ENCODE data around the gene CRAMP1.

GRCh38 chr16:1709356-1709755 lies 97.2 kb downstream of the CRAMP1 start:
- no peak for TF ChIP-seq CTCF (IDR thresholded peaks at IDR 0.05)
- no peak for TF ChIP-seq POLR2AphosphoS5 (IDR thresholded peaks at IDR 0.05; ENCODE audit: low read depth, low read length)
